ENCODE measurements around the gene CYB5D1.

CYB5D1 gene

DNA sequence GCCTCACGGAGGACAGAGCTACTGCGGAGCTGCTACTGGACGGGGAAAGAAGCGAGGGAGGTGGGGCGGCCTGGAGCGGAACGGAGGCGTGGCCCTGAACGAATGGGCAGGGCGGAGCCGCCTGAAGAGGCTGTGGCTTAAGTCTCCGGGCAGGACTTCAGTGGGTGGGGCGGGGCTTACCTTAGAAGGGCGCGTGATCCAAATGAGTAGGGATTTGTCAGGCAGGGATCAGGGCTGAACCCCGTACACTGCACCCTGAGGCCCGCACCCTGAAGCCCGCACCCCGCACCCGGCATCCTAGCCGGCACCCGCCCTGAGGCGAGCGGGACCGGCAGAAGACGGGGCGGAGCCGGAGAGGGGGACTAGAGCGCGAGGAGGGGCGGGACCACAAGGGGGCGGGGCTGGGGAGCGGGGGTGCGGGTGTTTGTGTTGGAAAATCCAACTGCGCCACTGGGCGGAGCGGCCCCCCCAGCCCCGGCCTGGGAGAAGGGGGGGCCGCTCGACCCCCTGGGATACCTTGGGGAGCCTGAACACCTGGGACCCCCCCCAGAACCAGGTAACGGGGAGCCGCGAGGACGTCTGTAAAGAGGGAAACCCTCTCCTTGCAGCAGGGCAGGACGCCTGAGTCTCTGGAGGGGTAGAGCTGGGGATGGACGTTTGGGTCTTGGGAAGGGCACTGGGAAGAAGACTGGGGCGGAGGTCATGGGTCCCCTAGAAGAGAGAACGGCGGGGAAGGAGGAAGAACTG, 23.8 kb upstream of the CYB5D1 start, which contains the start of gene KDM6B:
Gene KDM6B (plus strand): TSS at position 423 of the 747 bp plus-strand sequence. CDS start 11,338 bp downstream, outside the sequence.
- DNase-seq (ENCODE audit: low spot score): peak; percentile 82

DNA sequence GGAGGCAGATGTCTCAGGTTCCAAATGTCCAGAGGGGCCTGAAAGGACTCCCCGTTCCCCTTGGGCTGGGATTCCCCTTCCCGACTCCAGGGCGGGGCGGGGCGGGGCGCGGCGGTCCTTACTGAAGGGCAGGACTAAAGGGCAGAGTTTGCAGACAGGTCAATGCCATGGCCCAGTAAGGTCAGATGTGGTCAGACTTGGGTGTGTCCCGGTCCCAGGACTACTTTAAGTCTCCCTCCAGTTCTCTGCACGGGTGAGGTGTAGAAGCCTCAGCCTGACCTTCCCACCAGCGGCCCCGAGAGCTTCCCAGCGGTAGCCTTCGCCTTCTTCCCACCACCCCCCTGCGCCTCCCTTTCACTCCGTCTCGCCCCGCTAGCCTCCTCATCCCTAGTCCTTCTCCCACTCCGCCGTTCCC, 23.3 kb upstream of the CYB5D1 start:
- DNase-seq (ENCODE audit: low spot score): peak; percentile 24

DNA sequence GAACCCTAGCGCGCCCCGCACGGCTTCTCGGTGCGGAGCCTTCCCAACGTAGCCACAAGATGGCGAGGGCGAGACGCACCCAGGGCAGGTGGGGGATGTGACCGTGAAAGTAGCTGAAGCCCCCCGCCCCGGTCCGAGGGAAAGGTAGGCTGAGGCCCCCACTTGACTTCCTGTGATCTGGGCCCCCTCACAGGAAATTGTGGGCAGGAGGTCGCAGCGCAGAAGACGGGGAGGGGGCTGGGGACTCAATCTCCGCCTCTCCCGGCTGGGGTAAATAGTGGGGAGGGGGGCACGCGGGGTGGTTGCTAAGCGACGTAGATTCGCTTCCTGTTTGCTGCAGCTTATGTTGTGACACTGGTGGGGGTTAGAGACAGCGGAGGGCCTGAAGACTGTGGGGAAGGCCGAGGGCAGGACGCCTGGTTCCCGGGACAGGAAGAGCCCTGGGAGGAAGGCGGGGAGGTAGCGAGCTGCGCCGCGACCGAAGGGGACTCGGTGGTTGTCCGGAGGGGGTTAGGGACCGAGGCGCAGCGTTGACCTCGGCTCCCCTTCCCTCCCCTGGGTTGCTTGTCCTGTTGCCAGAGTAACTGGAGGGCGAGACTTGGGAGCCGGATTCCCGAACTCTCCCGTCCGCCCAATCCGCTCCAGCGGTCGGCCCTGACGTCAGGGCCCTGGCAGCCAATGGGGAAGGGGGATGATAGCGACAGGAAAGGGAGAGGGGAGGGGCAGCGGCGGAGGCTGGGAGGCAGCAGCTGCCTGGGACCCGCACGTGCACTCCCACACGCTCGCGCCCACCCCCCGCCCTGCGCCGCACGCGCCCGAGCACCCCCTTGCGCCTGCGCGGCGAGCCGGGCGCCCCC, 22.6 kb upstream of the CYB5D1 start:
- DNase-seq (ENCODE audit: low spot score): peak; percentile 98

- peak; percentile 78 for DNase-seq (ENCODE audit: low spot score)
Observed at GRCh38 chr17:7835814-7836595, 21.8 kb upstream of the CYB5D1 start.

- DNase-seq (ENCODE audit: low spot score): peak; percentile 67
Observed at GRCh38 chr17:7836596-7837407, 21.0 kb upstream of the CYB5D1 start.

- peak; percentile 28 for DNase-seq (ENCODE audit: low spot score)
Observed at GRCh38 chr17:7837408-7838088, 20.3 kb upstream of the CYB5D1 start.

GRCh38 chr17:7838090-7839075, 19.4 kb upstream of the CYB5D1 start:
- peak; percentile 43 for DNase-seq (ENCODE audit: low spot score)

GRCh38 chr17:7839190-7839875, 18.5 kb upstream of the CYB5D1 start:
- DNase-seq (ENCODE audit: low spot score): no peak

DNA sequence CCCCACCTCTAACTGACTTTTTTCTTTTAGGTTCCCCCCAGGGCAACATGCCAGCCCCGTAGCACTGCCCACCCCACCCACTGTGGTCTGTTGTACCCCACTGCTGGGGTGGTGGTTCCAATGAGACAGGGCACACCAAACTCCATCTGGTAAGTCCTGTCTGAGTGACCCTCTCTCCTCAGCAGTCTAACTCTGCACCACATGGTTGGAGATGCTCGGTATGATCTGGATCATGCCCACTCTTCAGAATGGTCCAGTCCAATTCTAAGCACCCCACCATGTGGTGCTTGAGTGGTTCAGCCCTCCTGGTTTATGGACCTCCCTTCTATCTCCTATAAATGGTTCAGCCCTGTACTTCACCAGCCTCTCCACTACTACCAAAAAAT, 17.9 kb upstream of the CYB5D1 start:
- DNase-seq (ENCODE audit: low spot score): no peak

DNA sequence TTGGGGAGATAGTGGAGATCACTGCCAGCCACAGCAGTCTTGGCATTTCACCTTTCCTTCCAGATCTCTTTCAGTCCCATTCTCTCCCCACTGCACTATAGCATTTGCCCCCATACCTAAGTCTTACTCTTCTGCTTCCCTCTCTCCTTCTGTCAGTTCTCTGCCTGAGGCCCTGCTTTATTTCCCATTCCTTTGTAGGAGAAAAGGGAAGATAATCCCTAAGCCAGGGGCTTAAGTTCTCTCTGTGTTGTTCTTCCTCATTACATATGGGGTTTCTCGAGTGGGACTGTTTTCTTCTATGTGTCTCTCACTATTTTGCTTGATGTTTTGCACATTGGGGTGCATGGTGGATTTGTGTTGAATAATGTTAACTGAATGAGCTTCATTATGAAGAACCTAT, 17.4 kb upstream of the CYB5D1 start:
- no peak for DNase-seq (ENCODE audit: low spot score)

DNA sequence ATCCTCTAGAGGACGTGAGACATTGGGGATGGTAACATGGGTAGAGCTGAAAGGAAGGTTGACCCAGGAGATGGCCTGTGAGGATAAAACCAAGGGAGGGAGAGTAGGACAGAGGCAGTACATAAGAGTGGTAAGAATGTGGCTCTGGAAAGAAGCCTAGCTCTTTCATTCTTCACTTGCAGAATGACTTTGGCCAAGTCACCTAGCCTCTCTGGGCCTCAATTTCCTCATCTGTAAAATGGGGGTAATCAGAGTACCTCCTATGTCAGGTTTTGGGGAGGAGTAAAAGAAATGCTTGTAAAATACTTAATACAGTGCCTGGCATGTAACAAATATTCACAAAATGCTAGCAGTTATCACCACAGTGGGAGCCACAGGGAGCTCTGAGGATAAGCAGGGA, 16.9 kb upstream of the CYB5D1 start:
- DNase-seq (ENCODE audit: low spot score): no peak

DNA sequence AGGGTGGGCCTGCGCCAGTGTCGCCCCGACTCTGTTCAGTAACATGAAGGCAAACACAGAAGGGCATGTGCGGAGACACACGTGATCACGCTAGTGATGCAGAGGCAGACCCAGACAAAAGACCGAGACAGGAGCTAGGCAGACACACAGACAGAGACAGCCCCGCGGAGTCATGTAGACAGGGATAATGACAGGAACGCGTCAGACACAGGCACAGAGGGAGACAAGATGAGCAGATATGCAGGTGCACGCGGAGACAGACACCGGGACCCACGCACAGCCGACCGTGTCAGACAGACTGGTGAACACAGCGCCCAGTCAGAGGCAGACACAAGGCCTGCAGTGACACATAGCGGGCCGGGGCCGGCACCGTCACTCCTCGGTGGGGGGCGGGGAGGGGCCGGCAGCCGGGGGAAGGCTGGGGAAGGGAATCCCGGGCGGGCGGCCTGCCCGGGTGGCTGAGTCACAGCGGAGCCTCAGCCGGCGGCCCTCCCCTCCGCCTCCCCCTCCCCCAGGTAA, 16.3 kb upstream of the CYB5D1 start:
- DNase-seq (ENCODE audit: low spot score): peak; percentile 86

DNA sequence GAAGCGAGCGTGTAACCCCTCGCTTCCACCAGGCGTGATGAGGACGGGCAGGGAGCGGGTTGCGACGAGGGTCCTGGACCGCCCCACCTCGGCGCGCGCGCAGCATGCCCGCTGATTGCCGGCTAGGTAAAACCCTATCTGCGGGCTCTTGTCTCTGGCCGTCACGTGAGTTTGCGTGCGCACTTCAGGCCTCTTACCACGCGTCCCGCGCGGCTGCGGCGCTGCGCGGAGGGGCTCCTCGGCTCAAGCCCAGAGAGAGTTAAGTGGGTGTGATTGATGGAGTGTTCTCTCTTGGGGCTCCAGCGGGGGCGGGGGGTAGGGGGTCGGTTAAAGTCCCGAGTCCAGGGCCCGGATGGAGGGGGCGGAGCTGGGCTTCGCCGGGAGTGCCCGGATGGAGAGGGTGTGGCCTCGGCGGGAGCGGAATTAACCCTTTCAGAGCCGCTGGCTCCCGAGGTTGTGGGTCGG, 15.9 kb upstream of the CYB5D1 start:
- DNase-seq (ENCODE audit: low spot score): peak; percentile 86

GRCh38 chr17:7842380-7843256, 15.2 kb upstream of the CYB5D1 start:
- DNase-seq (ENCODE audit: low spot score): peak; percentile 86

- DNase-seq (ENCODE audit: low spot score): no peak
Observed at GRCh38 chr17:7843257-7843535, 14.6 kb upstream of the CYB5D1 start.

DNA sequence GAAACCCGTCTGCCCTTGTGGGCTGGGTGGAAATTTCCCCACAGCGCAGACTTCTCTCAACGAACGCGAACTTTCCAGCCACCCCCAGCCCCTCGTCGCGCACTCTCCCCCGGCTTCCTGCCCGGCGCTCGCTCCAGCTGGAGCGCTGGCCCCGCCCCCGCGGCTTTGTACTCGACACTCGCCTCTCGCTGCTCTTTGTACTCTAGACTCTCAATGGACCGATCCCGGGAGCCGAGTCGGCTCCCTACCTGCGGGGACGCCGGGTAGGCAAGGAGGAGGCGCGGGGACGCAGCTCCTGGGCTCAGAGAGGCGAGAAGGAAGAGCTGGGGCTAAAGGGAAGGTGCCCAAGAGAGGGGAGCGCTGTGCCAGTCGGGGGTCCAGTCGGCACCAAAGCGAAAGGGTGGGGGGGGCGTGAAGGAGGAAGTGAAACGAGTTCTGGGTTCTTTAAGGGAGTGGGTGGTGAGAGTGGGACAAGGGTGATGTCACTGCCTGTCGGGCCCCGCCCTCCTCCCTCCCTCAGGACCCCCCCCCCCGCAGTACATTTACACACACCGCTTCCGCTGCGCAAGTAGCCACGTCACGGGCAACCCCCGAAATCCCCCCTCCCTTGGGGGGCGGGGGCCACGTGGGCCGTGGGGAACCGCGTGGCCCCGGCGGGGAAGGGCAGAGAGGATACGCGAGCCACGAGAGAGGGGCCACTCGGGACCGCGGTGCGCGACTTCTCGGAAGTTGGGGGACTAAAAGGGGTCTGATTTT, 14.1 kb upstream of the CYB5D1 start:
- peak; percentile 78 for DNase-seq (ENCODE audit: low spot score)

Data from pons (tissue), 1 donor.